BLaER1 treated with 17β-estradiol and CSF1 and Interleukin-3, amounts not matched to agents 10 nM and 100 nM (cell line): ENCODE results near the gene ASCC2.
A peak's percentile ranks its signal among the peaks of the same experiment; 100 is the strongest.

ENCODE experiments used
- H3K27ac ChIP-seq, 11 experiments: shearing (Covaris generic); formaldehyde crosslinking; 2 replicates each; pipeline ENCODE4 v1.8.1; 2022
- H3K27me3 ChIP-seq, 11 experiments: shearing (Covaris generic); formaldehyde crosslinking; 2 replicates each; pipeline ENCODE4 v1.8.1; 2022
- H3K36me3 ChIP-seq, 11 experiments: shearing (Covaris generic); formaldehyde crosslinking; 2 replicates each; pipeline ENCODE4 v1.8.1; 2022
- H3K4me1 ChIP-seq, 10 experiments: shearing (Covaris generic); formaldehyde crosslinking; 2 replicates each; pipeline ENCODE4 v1.8.1; 2022
- H3K4me2 ChIP-seq, 11 experiments: shearing (Covaris generic); formaldehyde crosslinking; 2 replicates each; pipeline ENCODE4 v1.8.1; 2022
- H3K4me3 ChIP-seq, 10 experiments: shearing (Covaris generic); formaldehyde crosslinking; 2 replicates each; pipeline ENCODE4 v1.8.1; 2022
- H3K9ac ChIP-seq, 11 experiments: shearing (Covaris generic); formaldehyde crosslinking; 2 replicates each; pipeline ENCODE4 v1.8.1; 2022
- H3K9me3 ChIP-seq, 11 experiments: shearing (Covaris generic); formaldehyde crosslinking; replicated peaks in 1 of 11; 2 replicates each; pipeline ENCODE4 v1.8.1; 2022
- H4K20me1 ChIP-seq, 11 experiments: shearing (Covaris generic); formaldehyde crosslinking; 2 replicates each; pipeline ENCODE4 v1.8.1; 2022
- Cebpa-rat ChIP-seq, 11 experiments: shearing (Covaris generic); IDR thresholded peaks; 2 replicates each; pipeline ENCODE4 v1.8.1; 2022

Gene ASCC2

DNA sequence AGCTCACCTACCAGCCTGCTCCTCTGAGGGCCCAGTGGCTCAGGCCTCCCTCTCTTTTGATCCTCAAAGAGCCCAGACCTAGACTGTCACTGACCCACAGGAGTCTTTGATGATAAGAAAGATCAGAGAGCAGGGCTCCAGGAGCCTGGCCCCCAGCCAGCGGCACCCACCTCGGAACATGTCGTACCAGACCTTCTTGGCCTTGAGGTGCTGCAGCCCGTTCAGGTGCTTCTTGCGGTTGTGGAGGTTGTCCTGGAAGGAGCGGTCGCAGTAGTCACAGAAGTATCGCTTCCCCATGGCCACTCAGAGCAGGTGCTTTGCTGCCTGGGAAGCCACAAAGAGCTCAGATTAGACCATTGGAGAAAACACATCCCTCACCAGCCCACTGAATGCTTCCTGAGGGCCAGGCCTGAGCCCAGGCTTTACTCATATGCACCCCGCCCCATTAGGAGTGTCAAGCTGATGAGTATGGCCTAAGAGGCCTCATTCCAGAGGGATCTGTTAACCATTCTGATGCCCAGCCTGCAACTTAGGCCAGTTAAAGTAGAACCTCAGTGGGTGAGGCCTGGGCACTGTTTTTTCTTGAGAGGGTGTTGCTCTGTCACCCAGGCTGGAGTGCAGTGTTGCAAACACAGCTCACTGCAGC, 89.7 kb downstream of the ASCC2 start:
- Histone ChIP-seq H3K4me1 (peaks cover 14 to 59% (median 52%) of the 10 kb centered on the region in 10 experiments), H3K27me3 (no peaks in the 10 kb centered on the region), H3K27ac (peak overlapping the region in 5 of 11 experiments; percentile 3 to 86 (median 31); a peak in 8 of 22 replicates), H3K9me3 (no peaks in the 10 kb centered on the region), H3K4me2 (peak overlapping the region in 7 of 11 experiments; percentile 10 to 64 (median 41); a peak in 8 of 22 replicates), H4K20me1 (peaks cover 0 to 8% (median 0%) of the 10 kb centered on the region in 11 experiments; a peak in 3 of 22 replicates), H3K4me3 (no peak overlapping the region), H3K36me3 (peaks cover 26 to 73% (median 50%) of the 10 kb centered on the region in 11 experiments), H3K9ac (peak overlapping the region in 1 of 11 experiments; percentile 34; a peak in 2 of 22 replicates)
- no peak for TF ChIP-seq Cebpa-rat (IDR thresholded peaks at IDR 0.05)

DNA sequence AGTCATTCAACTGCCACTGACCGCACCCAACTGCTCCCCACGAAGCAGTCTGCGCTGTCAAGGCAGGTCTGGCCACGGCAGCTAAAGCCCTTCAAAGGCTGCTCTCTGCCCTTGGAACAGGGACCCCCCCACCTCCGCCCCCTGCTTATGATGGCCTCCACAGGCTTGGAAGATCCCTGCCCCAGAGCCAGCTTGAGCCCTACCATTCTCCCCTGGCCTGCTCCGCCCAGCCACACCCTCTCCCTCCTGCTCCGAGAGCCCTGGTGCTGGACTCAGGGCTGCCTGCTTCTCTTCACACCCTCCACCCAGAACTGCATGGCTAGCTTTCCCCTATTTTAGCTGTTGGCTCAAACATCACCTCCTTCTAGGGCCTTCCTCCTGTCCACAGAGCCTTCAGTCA, 90.2 kb downstream of the ASCC2 start:
- Histone ChIP-seq H3K9me3 (no peaks in the 10 kb centered on the region), H3K9ac (no peak overlapping the region), H3K4me2 (no peak overlapping the region), H3K27ac (peak overlapping the region in 4 of 11 experiments; percentile 3 to 86 (median 58); a peak in 5 of 22 replicates), H3K27me3 (no peaks in the 10 kb centered on the region), H3K36me3 (peaks cover 26 to 72% (median 50%) of the 10 kb centered on the region in 11 experiments), H3K4me3 (no peak overlapping the region), H4K20me1 (peaks cover 0 to 8% (median 0%) of the 10 kb centered on the region in 11 experiments; a peak in 3 of 22 replicates), H3K4me1 (peaks cover 14 to 59% (median 53%) of the 10 kb centered on the region in 10 experiments)
- TF ChIP-seq Cebpa-rat (IDR thresholded peaks at IDR 0.05): no peak

DNA sequence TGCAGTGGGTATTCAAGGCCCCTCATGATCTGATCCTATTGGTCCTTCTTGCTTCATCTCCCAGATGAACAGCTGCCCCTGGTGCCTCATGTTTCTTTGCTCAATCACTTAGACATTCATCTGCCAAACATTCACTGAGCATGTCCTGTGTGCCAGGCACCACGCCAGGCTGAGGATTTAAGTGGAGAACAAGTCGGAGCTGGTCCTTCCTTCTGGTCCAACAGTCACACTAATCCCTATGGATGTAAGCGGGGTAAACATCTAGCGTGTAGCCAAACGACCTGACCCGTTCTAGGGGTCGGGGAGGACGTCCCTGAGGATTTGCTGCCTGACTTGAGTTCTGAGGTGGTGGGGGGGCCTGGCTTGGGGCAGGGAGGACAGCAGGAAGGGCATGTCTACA, 93.2 kb downstream of the ASCC2 start:
- no peak overlapping the region for H3K4me3 ChIP-seq
- H3K27me3 ChIP-seq: no peaks in the 10 kb centered on the region
- peaks cover 4 to 58% (median 41%) of the 10 kb centered on the region in 10 experiments; a peak in 19 of 20 replicates for H3K4me1 ChIP-seq
- peaks cover 36 to 88% (median 66%) of the 10 kb centered on the region in 11 experiments for H3K36me3 ChIP-seq
- H4K20me1 ChIP-seq: peaks cover 0 to 6% (median 0%) of the 10 kb centered on the region in 11 experiments; a peak in 1 of 22 replicates
- no peak overlapping the region; a peak in 1 of 22 replicates for H3K4me2 ChIP-seq
- TF ChIP-seq Cebpa-rat (IDR thresholded peaks at IDR 0.05): no peak
- H3K9ac ChIP-seq: peak overlapping the region in 1 of 11 experiments; percentile 29; a peak in 1 of 22 replicates
- H3K9me3 ChIP-seq: no peaks in the 10 kb centered on the region
- H3K27ac ChIP-seq: peak overlapping the region in 4 of 11 experiments; percentile 6 to 45 (median 42); a peak in 4 of 22 replicates

DNA sequence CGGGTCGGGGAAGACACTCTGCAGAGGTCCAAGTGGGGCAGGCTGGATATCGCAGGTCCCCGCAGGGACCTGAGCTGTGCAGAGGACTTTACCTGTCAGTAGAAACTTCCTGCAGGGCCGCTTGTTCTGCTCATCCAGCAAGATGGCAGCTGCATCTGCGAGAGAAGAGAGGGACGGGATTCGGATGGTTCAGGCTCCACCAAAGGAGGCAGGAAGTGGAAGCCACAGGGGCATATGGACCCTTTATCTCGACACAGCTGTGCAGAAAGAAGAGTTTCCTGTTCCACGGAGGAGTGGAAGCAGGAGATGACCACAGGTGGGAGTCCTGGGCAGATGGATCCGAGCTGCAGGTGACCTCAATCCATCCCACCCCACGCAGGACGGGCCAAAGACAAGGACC, 95.7 kb downstream of the ASCC2 start:
- H3K4me2 ChIP-seq: peak overlapping the region; percentile 14 to 84 (median 77); a peak in 18 of 22 replicates
- no peak for TF ChIP-seq Cebpa-rat (IDR thresholded peaks at IDR 0.05)
- no peaks in the 10 kb centered on the region for H3K9me3 ChIP-seq
- peaks cover 20 to 65% (median 49%) of the 10 kb centered on the region in 10 experiments for H3K4me1 ChIP-seq
- peak overlapping the region in 7 of 11 experiments; percentile 32 to 88 (median 66); a peak in 14 of 22 replicates for H3K27ac ChIP-seq
- H3K27me3 ChIP-seq: no peaks in the 10 kb centered on the region
- no peaks in the 10 kb centered on the region for H4K20me1 ChIP-seq
- H3K36me3 ChIP-seq: peaks cover 34 to 77% (median 61%) of the 10 kb centered on the region in 11 experiments
- peak overlapping the region in 5 of 11 experiments; percentile 10 to 49 (median 29); a peak in 6 of 22 replicates for H3K9ac ChIP-seq
- no peak overlapping the region for H3K4me3 ChIP-seq

DNA sequence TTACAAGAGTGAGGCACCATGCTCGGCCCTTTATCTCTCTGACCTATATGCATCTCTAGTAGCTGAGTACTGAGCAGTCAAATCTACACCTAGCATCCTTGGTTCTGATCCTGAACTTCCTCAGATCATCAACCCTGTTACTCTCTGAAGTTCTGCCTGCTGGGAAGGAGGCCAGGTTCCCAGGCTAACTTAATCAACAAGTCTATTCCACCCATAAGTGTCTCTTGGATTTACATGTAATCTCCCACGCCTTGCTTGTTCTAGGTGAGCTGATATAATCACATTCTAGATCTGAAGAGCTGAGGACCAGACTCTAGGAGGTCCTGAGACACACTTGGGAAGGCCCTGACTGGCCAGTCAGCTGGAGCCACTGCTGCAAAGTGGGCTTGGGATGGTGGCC, 96.1 kb downstream of the ASCC2 start:
- Histone ChIP-seq H3K4me1 (peaks cover 20 to 69% (median 53%) of the 10 kb centered on the region in 10 experiments), H3K36me3 (peaks cover 30 to 73% (median 57%) of the 10 kb centered on the region in 11 experiments; a peak in 21 of 22 replicates), H4K20me1 (no peaks in the 10 kb centered on the region), H3K27me3 (no peaks in the 10 kb centered on the region), H3K4me2 (peak overlapping the region in 10 of 11 experiments; percentile 14 to 84 (median 78); a peak in 18 of 22 replicates), H3K9me3 (no peaks in the 10 kb centered on the region), H3K4me3 (no peak overlapping the region), H3K9ac (peak overlapping the region in 5 of 11 experiments; percentile 6 to 37 (median 22); a peak in 5 of 22 replicates), H3K27ac (peak overlapping the region in 7 of 11 experiments; percentile 32 to 88 (median 66); a peak in 14 of 22 replicates)
- TF ChIP-seq Cebpa-rat (IDR thresholded peaks at IDR 0.05): no peak

DNA sequence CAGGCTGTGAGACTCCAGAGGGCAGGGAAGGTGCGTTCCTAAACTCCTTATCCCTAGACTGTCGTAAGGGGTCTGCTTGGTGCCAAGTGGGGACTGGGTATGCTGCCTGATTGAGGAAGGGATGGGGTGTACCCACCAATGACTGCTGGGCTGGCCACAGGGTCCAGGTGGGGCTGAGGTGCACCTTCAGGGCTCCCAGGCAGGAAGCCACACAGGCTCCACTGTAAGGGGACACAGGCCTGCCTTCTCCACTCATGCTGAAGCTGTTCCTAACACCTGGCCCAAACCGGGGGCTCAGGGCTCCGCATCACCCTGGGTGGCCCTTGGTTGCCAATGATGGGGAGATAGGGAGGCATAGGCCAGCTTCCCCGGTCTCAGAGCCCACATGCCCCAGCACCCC, 97.9 kb downstream of the ASCC2 start:
- no peak for TF ChIP-seq Cebpa-rat (IDR thresholded peaks at IDR 0.05)
- H3K4me3 ChIP-seq: no peak overlapping the region
- peaks cover 18 to 59% (median 40%) of the 10 kb centered on the region in 11 experiments; a peak in 21 of 22 replicates for H3K36me3 ChIP-seq
- peak overlapping the region in 4 of 11 experiments; percentile 30 to 88 (median 77); a peak in 8 of 22 replicates for H3K27ac ChIP-seq
- 0 out of 22 replicates have a peak, but pooled peaks cover 0 to under 1% (median 0%) of the 10 kb centered on the region in 11 experiments for H3K27me3 ChIP-seq
- no peaks in the 10 kb centered on the region for H3K9me3 ChIP-seq
- peaks cover 0 to 9% (median 0%) of the 10 kb centered on the region in 11 experiments; a peak in 3 of 22 replicates for H4K20me1 ChIP-seq
- H3K4me2 ChIP-seq: 0 out of 22 replicates have a peak overlapping the region, but pooled peaks of 1 of the 11 experiments have one; percentile 97
- H3K9ac ChIP-seq: no peak overlapping the region; a peak in 1 of 22 replicates
- H3K4me1 ChIP-seq: peaks cover 20 to 78% (median 59%) of the 10 kb centered on the region in 10 experiments

DNA sequence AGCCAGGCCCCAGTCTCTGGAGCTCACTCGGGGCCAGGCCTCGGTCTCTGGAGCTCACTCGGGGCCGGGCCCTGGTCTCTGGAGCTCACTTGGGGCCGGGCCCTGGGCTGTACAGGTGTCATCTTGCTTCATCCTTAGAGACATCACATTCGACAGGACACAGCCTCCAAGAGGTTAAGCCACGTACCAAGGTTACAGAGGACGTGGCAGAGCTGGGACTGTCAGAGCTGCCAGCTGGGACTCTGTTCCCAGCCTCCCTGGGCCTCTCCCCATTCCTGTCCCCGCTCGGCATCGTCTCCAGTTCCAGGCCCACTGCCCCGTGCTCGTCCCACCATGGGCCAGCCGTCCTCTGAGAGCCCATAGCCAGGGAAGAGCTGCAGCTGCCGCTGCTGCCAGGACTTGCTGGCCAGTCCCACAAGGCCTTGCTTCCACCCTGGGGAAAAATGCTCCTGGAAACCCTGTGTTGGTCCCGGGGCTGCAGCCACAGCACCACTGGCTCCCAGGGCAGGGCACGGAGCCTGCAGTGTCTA, 98.7 kb downstream of the ASCC2 start:
- H3K4me1 ChIP-seq: peaks cover 23 to 83% (median 68%) of the 10 kb centered on the region in 10 experiments
- H3K27ac ChIP-seq: peak overlapping the region in 6 of 11 experiments; percentile 69 to 88 (median 82); a peak in 12 of 22 replicates
- no peaks in the 10 kb centered on the region for H3K9me3 ChIP-seq
- H3K9ac ChIP-seq: peak overlapping the region in 3 of 11 experiments; percentile 3 to 78 (median 19); a peak in 3 of 22 replicates
- no peak for TF ChIP-seq Cebpa-rat (IDR thresholded peaks at IDR 0.05)
- no peak overlapping the region for H3K4me3 ChIP-seq
- peaks cover 18 to 57% (median 35%) of the 10 kb centered on the region in 11 experiments; a peak in 21 of 22 replicates for H3K36me3 ChIP-seq
- H4K20me1 ChIP-seq: peaks cover 0 to 16% (median 0%) of the 10 kb centered on the region in 11 experiments; a peak in 4 of 22 replicates
- H3K27me3 ChIP-seq: peaks cover 0 to 9% (median 0%) of the 10 kb centered on the region in 11 experiments; a peak in 5 of 22 replicates
- peak overlapping the region in 8 of 11 experiments; percentile 76 to 98 (median 92); a peak in 16 of 22 replicates for H3K4me2 ChIP-seq
